Parathyroid adenoma (tissue), 2 donors: ENCODE data around the gene CDC42EP2.

Source experiments
- H2AFZ ChIP-seq: fragments of 300-600 bp; sonication (generic); one replicate; pipeline ENCODE4 v1.7.0; 2017; ENCODE audit warnings: antibody characterized with exemption, mild to moderate bottlenecking
- H3K27ac ChIP-seq: fragments of 300-600 bp; sonication (generic); one replicate; pipeline ENCODE4 v1.7.0; 2017
- H3K27me3 ChIP-seq: fragments of 300-600 bp; sonication (generic); one replicate; pipeline ENCODE4 v1.7.0; 2017; ENCODE audit warnings: low read length; ENCODE audit not compliant: control insufficient read depth, insufficient read depth
- H3K36me3 ChIP-seq: fragments of 300-600 bp; sonication (generic); one replicate; pipeline ENCODE4 v1.7.0; 2017; ENCODE audit warnings: low read length; ENCODE audit not compliant: control insufficient read depth, insufficient read depth
- H3K4me1 ChIP-seq: fragments of 300-600 bp; sonication (generic); one replicate; pipeline ENCODE4 v1.7.0; 2017; ENCODE audit warnings: control low read depth
- H3K4me2 ChIP-seq: fragments of 300-600 bp; sonication (generic); one replicate; pipeline ENCODE4 v1.7.0; 2017; ENCODE audit warnings: low read length
- H3K4me3 ChIP-seq: fragments of 300-600 bp; sonication (generic); one replicate; pipeline ENCODE4 v1.7.0; 2017; ENCODE audit warnings: low read depth, low read length
- H3K79me2 ChIP-seq: fragments of 300-600 bp; sonication (generic); one replicate; pipeline ENCODE4 v1.7.0; 2017; ENCODE audit warnings: control low read depth
- H3K9ac ChIP-seq: fragments of 300-600 bp; sonication (generic); one replicate; pipeline ENCODE4 v1.7.0; 2017; ENCODE audit warnings: mild to moderate bottlenecking
- H3K9me3 ChIP-seq: fragments of 300-600 bp; sonication (generic); one replicate; pipeline ENCODE4 v1.7.0; 2017; ENCODE audit warnings: low read length; ENCODE audit not compliant: control insufficient read depth
- TF ChIP-seq, protein P1 (sequence below): fragments of 300-600 bp; sonication (generic); IDR thresholded peaks from one replicate; pipeline ENCODE4 v1.7.0; 2017; ENCODE audit warnings: antibody characterized with exemption, mild to moderate bottlenecking
- donor health status: primary hyperparathyroidism.

Gene CDC42EP2

DNA sequence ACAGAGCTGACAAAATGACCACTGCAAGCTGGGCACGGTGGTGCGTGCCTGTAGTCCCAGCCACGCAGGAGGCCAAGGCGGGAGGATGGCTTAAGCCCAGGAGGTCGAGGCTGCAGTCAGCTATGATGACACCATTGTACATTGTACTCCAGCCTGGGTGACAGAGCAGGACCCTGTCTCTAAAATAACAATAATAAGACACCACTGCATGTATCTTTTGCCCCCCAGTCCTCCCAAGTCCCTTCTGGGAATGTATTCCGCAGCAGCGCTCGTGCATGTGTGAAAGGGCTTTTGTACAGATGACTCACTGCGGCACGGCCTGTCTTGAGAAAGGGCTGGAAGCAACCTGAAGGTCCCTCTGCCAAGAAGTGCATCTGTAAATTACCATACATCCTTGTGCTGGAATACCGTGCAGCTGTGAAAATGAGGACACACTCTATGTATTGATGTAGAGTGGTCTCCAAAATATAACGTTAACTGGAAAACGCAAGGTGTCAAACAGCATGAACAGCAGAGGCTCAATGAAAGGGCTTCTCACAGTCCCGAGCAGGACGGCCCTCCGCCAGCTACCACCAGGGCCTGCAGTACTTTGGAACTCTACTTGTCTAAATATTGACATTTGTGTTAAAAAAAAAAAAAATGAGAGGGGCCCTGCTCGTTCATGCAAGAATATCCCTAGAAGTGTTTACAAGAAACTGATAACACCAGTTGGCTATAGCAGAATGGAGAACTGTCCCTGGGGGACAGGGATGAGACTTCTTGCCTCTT is 9.0 kb upstream of the CDC42EP2 start:
- Histone ChIP-seq H3K27me3 (no peaks in the 10 kb centered on the region), H3K4me3 (no peak overlapping the region), H2AFZ (no peak overlapping the region), H3K4me2 (no peak overlapping the region), H3K9me3 (no peaks in the 10 kb centered on the region), H3K79me2 (no peaks in the 10 kb centered on the region), H3K9ac (no peak overlapping the region), H3K27ac (no peak overlapping the region), H3K36me3 (no peaks in the 10 kb centered on the region), H3K4me1 (peaks cover 5% of the 10 kb centered on the region)
- TF ChIP-seq, protein P1, sequence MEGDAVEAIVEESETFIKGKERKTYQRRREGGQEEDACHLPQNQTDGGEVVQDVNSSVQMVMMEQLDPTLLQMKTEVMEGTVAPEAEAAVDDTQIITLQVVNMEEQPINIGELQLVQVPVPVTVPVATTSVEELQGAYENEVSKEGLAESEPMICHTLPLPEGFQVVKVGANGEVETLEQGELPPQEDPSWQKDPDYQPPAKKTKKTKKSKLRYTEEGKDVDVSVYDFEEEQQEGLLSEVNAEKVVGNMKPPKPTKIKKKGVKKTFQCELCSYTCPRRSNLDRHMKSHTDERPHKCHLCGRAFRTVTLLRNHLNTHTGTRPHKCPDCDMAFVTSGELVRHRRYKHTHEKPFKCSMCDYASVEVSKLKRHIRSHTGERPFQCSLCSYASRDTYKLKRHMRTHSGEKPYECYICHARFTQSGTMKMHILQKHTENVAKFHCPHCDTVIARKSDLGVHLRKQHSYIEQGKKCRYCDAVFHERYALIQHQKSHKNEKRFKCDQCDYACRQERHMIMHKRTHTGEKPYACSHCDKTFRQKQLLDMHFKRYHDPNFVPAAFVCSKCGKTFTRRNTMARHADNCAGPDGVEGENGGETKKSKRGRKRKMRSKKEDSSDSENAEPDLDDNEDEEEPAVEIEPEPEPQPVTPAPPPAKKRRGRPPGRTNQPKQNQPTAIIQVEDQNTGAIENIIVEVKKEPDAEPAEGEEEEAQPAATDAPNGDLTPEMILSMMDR: no peak

DNA sequence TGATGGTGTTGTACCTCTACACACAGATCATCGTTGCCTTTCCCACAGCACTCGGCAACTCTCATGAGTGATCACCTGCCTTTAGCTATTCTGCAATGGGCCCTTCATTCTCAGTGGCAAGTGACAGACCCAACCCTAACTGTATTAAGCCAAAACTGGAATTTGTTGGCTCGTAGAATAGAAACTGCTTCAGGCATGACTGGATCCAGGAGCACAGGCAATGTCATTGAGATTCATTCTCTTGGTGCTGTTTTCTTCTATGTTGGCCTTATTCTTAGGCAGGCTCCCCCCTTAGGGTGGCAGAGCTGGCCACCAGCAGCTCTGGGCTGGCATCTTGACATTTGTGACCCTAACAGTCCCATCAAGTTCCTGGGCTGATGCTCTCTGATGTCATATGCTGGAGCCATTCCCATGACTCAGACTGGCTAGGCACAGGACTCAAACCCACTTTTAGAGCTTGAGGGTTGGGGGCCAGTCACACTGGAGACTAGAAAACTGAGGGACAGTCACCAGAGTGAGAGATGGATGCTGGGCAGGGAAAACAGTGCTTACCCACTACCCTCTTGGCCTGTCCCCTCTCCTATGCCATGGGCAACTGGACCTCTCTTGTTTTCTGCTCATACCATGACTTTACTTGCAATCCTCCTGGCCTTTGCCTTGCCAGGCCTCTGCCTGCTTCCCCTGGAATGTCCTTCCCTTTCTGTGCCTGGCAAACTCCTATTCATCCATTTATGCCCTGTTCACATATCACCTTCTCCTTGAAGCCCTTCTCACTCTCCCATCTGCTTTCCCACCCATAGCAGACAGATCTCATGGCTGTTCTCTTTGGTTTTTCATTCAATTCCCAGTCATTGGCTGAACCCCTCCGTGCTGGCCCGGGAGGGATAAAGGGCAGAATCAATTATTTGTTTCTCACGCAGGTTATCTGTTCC is 7.1 kb upstream of the CDC42EP2 start:
- Histone ChIP-seq H3K9me3 (no peaks in the 10 kb centered on the region), H3K27ac (peak overlapping the region; percentile 47), H2AFZ (no peak overlapping the region), H3K27me3 (no peaks in the 10 kb centered on the region), H3K4me1 (peaks cover 5% of the 10 kb centered on the region), H3K79me2 (no peaks in the 10 kb centered on the region), H3K4me3 (no peak overlapping the region), H3K36me3 (no peaks in the 10 kb centered on the region), H3K4me2 (no peak overlapping the region), H3K9ac (no peak overlapping the region)
- TF ChIP-seq, protein P1: no peak

DNA sequence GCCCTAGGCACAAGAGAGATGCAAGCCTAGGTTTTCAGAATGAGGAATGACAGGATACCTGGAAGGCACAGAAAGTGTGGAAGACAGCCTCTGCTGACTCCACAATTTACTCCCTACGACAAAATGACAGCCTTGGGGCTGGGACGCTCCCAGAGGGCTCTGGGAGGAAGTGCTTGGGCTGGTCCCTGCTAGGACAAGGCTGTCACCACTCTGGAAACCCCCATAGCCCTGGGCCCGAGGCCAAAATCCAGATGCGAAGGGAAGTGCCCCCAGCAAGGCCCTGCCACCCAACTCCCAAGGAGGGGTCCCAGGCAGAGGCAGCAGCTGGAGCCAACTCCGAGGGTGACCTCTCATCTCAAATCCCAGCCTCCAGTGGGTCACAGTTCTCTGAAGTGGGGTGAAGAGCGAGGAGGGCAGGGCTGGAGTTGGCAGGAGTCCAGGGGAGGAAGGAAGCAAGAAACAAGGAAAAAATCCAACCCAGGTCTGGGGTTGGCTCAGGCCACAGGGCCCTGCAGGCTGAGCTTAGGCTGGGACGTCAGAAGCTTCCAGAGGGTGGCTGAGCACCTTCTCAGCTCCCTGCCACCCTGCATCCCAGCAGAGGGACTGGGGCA is 6.3 kb upstream of the CDC42EP2 start:
- H3K27ac ChIP-seq: peak overlapping the region; percentile 47
- no peak overlapping the region for H3K4me3 ChIP-seq
- H2AFZ ChIP-seq: no peak overlapping the region
- peaks cover 5% of the 10 kb centered on the region for H3K4me1 ChIP-seq
- H3K36me3 ChIP-seq: no peaks in the 10 kb centered on the region
- no peaks in the 10 kb centered on the region for H3K27me3 ChIP-seq
- H3K4me2 ChIP-seq: no peak overlapping the region
- H3K9ac ChIP-seq: no peak overlapping the region
- H3K79me2 ChIP-seq: no peaks in the 10 kb centered on the region
- H3K9me3 ChIP-seq: no peaks in the 10 kb centered on the region
- TF ChIP-seq, protein P1: no peak

DNA sequence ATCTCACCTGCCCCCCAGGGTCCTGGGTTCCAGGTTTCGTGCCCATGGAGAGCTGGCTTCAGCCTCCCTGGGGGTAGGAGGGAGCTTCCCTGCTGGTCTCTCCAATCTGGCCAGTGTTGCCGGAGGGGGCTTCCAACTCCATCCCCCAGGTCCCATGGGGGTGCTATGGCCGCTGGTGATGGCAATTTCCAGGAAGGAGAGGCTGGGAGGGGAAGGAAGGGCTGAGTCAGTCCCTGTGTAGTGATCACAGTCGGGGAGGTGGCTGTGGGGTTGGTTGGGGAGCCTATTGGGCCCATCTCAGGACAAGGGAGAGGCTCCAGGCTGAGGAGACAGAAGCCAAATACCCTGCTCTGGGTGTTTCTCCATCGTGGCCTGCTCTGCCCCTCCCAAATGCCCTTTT is 5.7 kb upstream of the CDC42EP2 start:
- H3K4me1 ChIP-seq: peaks cover 5% of the 10 kb centered on the region

More for the DNA sequence above, 5.7 kb upstream of the CDC42EP2 start:
- no peak overlapping the region for H2AFZ ChIP-seq
- no peaks in the 10 kb centered on the region for H3K36me3 ChIP-seq
- H3K9me3 ChIP-seq: no peaks in the 10 kb centered on the region
- no peak overlapping the region for H3K4me2 ChIP-seq
- H3K4me3 ChIP-seq: no peak overlapping the region
- TF ChIP-seq, protein P1: no peak
- no peak overlapping the region for H3K9ac ChIP-seq
- H3K27me3 ChIP-seq: no peaks in the 10 kb centered on the region
- H3K79me2 ChIP-seq: no peaks in the 10 kb centered on the region
- H3K27ac ChIP-seq: peak overlapping the region; percentile 39
